Spinal cord (tissue), 10 donors: ENCODE data around the gene RBP3. TPM values are rescaled to one million over a fixed set of nuclear protein-coding genes. Genes with fewer than 3 reads are reported as not detected.

Experiments
- DNase-seq, 6 donors: peaks; one replicate each; pipeline versions ENCODE4 v3.0.0 to v3.0.0-alpha.2; 2013 to 2015; ENCODE audit warnings: low spot score in 6 of 6, low read depth in 4 of 6
- H3K27ac ChIP-seq: one replicate; pipeline ENCODE4 v1.5.1; 2013; ENCODE audit warnings: low read depth, low read length, control low read depth
- H3K27me3 ChIP-seq: one replicate; pipeline ENCODE4 v1.6.1; 2013; ENCODE audit warnings: low read length; ENCODE audit not compliant: control insufficient read depth, insufficient read depth
- H3K36me3 ChIP-seq: one replicate; pipeline ENCODE4 v1.6.1; 2013; ENCODE audit warnings: low read length; ENCODE audit not compliant: control insufficient read depth, insufficient read depth
- H3K4me1 ChIP-seq: one replicate; pipeline ENCODE4 v1.6.1; 2013; ENCODE audit warnings: low read length; ENCODE audit not compliant: control insufficient read depth, insufficient read depth
- H3K4me3 ChIP-seq: one replicate; pipeline ENCODE4 v1.5.1; 2013; ENCODE audit warnings: low read depth, low read length, control low read depth
- H3K9me3 ChIP-seq: one replicate; pipeline ENCODE4 v1.6.1; 2013; ENCODE audit warnings: low read length; ENCODE audit not compliant: control insufficient read depth, insufficient read depth
- WGBS: methylation state at CpG from one replicate; pipeline ENCODE4 v1.1.5; 2013; ENCODE audit warnings: missing lambda C conversion rate; ENCODE audit not compliant: insufficient coverage; 5-methylcytosine and 5-hydroxymethylcytosine counted together
- polyA plus RNA-seq, 2 donors: library from polyadenylated mRNA; unstranded; fragments of 120-200 nt; gene quantifications; one replicate each; pipeline ENCODE4 v1.2.1, GENCODE V29; 2013; ENCODE audit not compliant: insufficient read length in 2 of 2
- total RNA-seq, 2 donors: library from RNA; depleted of rRNA in 1 of 2; stranded (reverse); fragments of 120-200 nt in 1 of 2; fragments of >200 nt in 1 of 2; gene quantifications; one replicate each; pipeline versions ENCODE4 v1.2.3 to v1.2.4, GENCODE V29; 2013 to 2014
- donor health status: healthy.

Gene RBP3
- total and polyA plus RNA-seq, 4 donors: 0.29 to 0.41 TPM; not detected in 2

DNA sequence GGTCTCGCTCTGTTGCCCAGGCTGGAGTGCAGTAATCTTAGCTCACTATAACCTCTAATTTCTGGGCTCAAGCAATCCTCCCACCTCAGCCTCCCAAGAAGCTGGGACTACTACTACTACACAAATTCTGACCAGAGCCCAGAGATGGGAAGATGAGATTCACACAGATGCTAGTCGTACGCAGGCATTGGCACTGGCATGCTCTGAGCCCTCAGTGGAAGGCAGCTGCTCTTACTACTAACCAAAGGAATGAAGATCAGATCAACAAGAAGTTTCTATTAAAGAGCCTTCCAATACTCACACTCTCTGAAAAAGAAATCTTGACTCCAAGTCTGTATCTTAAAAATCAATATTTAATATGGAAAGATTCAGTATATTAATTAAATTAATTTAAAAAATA, 15.2 kb upstream of the RBP3 start:
- Histone ChIP-seq H3K4me1 (no peaks in the 10 kb centered on the region), H3K36me3 (no peaks in the 10 kb centered on the region), H3K27me3 (no peaks in the 10 kb centered on the region), H3K27ac (no peak overlapping the region), H3K4me3 (no peak overlapping the region), H3K9me3 (no peaks in the 10 kb centered on the region)
- DNase-seq: no peak
- WGBS: 80% methylated on average over 3 of the region's 3 CpGs

DNA sequence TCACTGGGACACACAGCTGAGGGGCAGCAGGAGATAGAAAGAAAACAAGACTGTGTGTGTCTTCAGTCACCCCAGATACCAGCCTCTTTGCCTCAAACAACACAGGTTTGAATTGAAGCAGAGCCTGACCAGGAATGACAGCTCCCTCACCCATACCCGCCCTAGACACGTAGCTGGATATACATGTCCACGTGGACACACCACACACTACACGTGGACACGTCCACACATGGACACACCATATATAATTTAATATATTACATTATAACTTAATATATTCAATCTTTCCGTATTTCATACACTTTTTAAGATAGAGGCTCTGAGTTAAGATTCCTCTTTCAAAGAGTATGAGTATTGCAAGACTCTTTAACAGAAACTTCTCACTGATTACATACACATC, 14.6 kb upstream of the RBP3 start:
- DNase-seq: no peak
- H3K27ac ChIP-seq: no peak overlapping the region
- 100% methylated on average over 2 of the region's 6 CpGs for WGBS
- no peaks in the 10 kb centered on the region for H3K36me3 ChIP-seq
- no peaks in the 10 kb centered on the region for H3K4me1 ChIP-seq
- H3K9me3 ChIP-seq: no peaks in the 10 kb centered on the region
- H3K4me3 ChIP-seq: no peak overlapping the region
- no peaks in the 10 kb centered on the region for H3K27me3 ChIP-seq

DNA sequence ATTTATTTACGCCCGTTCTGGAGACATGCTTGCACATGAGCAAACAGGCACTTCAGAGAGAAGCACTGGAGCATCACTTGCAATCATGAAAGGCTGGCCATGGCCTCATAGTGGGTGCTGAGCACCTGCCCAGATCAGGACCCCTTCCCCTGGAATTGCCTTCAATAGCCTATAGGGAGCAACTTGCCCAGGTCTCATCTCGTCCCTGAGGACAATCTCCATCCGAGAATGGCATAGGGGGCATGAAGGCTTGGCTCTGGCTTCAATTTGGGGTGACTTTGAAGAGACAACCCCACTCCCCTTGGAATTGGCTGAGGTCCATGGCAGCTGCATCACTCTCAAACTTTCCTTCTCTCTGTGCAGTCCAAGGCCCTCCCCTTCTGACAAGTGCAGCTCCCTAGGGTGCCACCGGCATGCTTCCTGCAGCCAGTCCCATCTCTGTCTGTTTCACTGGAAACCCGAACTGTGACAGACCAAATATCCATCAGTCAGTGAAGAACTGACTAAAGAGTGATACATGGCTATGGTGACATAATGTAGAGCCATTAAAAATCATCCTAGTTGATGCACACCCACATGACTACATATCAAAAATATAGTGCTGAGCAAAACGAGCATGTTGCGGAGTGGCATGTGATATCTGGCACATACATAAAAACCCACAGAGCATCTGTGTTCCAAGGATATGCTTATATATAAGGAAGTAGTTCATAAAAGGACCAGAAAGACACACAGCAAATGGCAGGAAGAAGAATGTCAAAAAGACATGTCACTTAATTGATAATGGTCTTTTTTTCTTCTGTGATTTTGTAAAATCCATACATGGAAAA, 13.5 kb upstream of the RBP3 start:
- 85% methylated on average over 4 of the region's 8 CpGs for WGBS
- Histone ChIP-seq H3K9me3 (no peaks in the 10 kb centered on the region), H3K36me3 (no peaks in the 10 kb centered on the region), H3K4me3 (no peak overlapping the region), H3K27ac (no peak overlapping the region), H3K4me1 (no peaks in the 10 kb centered on the region), H3K27me3 (no peaks in the 10 kb centered on the region)
- peak in 1 of 6 donors; percentile 22 for DNase-seq

DNA sequence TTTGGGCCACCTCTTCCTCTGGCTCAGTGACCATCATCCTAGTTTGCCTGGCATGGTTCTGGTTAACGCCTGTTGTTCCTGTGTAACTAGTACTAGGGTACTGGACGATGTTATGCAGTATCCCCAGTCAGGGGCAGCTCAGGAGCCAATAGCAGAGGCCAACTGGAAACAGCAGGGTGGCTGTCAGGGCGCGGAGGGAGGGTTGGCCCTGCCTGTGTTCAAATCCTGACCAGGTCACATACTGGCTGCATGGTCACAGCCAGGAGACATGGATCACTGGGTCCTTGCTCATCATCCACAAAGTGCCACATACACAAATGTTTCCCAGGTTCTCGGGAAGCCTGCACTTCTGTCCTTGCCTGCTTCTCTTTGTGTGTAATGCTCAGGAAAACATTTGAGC, 12.3 kb upstream of the RBP3 start:
- 83% methylated on average over 5 of the region's 5 CpGs for WGBS
- DNase-seq: no peak
- H3K9me3 ChIP-seq: no peaks in the 10 kb centered on the region

DNA sequence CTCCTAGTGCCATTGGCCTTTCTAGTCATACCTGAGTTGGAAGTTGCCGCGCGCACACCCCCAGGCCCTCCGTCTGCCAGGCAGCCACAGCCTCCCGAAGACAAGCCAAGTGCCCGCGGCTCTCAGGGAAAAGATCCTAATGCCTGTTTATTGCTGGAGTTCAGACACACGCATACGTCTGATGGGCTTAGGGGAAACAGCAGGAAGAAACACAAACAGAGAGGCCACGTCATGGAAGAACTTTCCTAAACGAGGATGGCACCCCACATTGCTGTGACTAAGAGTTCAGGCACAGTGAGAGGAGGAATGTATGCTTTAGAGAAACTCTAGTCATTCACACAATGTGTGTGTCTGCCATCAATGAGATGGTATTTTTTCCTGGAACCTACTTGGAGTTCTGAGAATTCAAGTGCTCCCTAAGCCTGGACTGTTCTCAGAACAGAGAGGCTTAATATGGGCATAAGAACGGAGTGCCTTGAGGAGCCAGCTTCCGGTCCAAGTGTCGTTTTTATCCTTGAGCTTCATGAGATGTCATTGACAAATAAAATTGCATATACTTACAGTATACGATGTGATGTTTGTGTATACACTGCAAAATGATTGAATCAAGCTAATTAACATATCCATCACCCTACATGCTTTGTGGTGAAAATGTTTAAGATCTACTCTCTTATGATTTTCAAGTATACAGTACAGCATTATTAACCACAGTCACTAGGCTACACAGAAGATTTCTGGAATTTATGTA, 11.6 kb upstream of the RBP3 start:
- Histone ChIP-seq H3K27me3 (no peaks in the 10 kb centered on the region), H3K36me3 (no peaks in the 10 kb centered on the region), H3K9me3 (no peaks in the 10 kb centered on the region), H3K4me1 (no peaks in the 10 kb centered on the region), H3K27ac (no peak overlapping the region), H3K4me3 (no peak overlapping the region)
- DNase-seq: no peak
- WGBS: 75% methylated on average over 12 of the region's 15 CpGs

More for the DNA sequence above, 12.3 kb upstream of the RBP3 start:
- H3K27ac ChIP-seq: no peak overlapping the region
- H3K36me3 ChIP-seq: no peaks in the 10 kb centered on the region
- H3K4me1 ChIP-seq: no peaks in the 10 kb centered on the region
- no peaks in the 10 kb centered on the region for H3K27me3 ChIP-seq
- no peak overlapping the region for H3K4me3 ChIP-seq

DNA sequence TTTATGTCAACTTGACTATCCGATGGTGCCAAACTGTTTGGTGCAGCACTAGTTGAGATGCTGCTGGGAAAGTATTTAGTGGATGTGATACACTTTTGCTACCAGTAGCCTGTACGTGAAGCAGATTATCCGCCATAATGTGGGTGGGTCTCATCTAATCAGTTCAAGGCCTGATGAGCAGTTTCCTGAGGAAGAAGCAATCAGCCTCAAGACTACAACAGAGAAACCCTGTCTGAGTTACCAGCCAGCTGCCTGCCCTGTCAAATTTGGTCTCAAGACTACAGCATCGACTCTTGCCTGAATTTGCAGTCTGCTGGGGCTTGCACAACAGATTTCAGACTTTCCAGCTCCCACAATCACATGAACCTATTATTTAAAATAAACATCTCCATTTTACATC, 10.9 kb upstream of the RBP3 start:
- H3K27ac ChIP-seq: no peak overlapping the region
- no peak overlapping the region for H3K4me3 ChIP-seq
- H3K9me3 ChIP-seq: no peaks in the 10 kb centered on the region
- no peaks in the 10 kb centered on the region for H3K4me1 ChIP-seq
- H3K27me3 ChIP-seq: no peaks in the 10 kb centered on the region
- no peak for DNase-seq
- WGBS: 90% methylated on average over 4 of the region's 4 CpGs
- no peaks in the 10 kb centered on the region for H3K36me3 ChIP-seq

DNA sequence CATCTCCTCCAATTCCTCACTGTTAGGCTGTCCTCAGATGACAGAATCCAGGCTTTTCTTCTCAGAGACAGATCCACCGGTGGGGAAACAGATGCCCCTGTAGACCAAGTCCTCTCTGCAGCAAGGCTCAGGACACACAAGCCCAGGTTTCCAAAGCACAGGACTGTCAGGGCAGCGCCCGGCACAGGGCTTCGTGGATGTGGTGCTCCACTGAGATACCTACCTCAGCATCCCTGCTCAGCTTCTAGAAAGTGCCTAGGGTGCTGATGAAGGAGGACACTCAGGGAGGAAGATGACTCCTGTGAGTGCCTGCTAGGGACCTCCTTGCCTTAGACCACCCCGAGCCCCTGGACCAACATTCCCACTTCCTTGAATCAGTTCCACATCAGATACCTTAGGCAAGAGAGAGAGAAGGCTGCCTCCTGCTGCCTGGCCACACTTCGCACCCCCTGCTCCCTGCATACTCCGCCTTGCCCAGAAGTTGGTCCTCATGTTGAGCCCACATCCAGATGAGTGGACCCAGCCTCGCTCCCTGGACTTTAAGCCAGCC, 8.9 kb upstream of the RBP3 start:
- no peaks in the 10 kb centered on the region for H3K27me3 ChIP-seq
- no peak overlapping the region for H3K27ac ChIP-seq
- DNase-seq: no peak
- no peaks in the 10 kb centered on the region for H3K36me3 ChIP-seq
- no peak overlapping the region for H3K4me3 ChIP-seq
- 88% methylated on average over 5 of the region's 8 CpGs for WGBS
- H3K4me1 ChIP-seq: no peaks in the 10 kb centered on the region
- H3K9me3 ChIP-seq: no peaks in the 10 kb centered on the region

DNA sequence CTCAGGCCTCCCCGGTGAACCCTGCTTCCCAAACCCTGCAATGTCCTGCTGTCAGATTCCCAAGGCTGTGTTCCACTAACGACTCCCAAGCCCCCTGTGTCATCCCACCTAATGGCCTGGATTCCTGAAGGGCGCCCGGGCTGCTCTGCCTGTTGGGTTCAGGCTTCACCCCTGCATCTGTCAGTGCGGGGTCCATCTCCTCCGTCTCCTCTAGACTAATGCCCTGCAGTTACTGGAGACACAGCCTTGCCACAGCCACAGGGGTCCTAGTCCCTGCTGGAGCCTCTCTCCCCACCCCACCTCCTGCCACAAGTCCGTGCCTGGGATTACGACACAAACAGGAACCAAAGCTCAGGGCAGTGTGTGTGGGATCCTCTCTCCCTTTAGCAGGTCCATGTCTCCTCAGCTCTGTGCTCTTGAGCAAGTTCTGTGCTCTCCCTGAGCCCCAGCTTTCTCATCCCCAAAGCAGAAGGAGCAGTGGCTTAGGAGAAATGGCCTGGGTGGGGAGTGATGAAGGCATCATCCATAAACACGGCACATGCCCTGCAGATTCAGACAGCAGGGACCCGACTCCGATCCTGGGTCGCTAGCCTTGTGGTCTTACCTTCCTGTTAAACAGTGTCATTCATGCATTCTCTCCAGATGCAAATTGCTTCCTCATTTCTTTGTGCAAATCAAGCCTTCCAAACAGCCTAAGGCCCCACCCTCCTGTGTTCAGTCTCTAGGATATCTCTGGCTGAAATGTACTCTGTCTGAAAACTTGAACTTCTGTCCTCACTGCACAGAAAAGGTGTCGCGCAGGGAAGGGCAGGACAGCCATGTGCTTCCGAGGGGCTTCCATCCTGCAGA, 8.2 kb upstream of the RBP3 start:
- H3K4me3 ChIP-seq: no peak overlapping the region
- H3K36me3 ChIP-seq: no peaks in the 10 kb centered on the region
- no peak overlapping the region for H3K27ac ChIP-seq
- 73% methylated on average over 14 of the region's 15 CpGs for WGBS
- H3K4me1 ChIP-seq: no peaks in the 10 kb centered on the region
- no peaks in the 10 kb centered on the region for H3K27me3 ChIP-seq
- DNase-seq: no peak
- no peaks in the 10 kb centered on the region for H3K9me3 ChIP-seq

DNA sequence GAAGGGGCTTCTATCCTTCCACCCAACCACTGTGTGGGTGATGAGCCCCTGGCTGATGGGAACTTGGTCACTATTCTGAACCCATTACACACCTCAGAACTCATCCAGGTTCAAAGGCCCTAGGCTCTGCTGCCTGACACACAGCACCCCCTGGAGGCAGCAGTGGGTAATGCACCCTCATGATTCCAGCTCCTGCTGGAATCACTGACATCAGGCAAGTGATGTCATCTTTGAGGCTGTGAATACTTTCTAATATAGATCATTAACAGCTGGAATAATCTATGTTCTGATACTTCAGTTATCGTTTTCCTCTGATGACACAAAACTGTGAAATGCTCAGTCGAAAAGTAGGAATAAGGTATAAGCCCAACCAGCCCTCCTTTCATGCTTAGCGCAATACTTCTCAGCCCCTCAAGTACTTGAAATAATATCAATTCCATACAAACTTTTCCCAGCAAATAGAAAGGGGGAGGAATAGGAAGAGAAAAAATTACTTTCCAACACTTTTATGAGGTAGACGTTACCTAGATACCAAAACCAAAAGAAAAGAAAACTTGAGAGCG, 7.5 kb upstream of the RBP3 start:
- WGBS: no CpG with 5 or more reads among the region's 5 CpGs
- peak in 2 of 6 donors; percentile 46 to 67 for DNase-seq
- H3K36me3 ChIP-seq: no peaks in the 10 kb centered on the region

More for the DNA sequence above, 7.5 kb upstream of the RBP3 start:
- H3K4me3 ChIP-seq: no peak overlapping the region
- H3K4me1 ChIP-seq: no peaks in the 10 kb centered on the region
- no peaks in the 10 kb centered on the region for H3K9me3 ChIP-seq
- H3K27ac ChIP-seq: no peak overlapping the region
- no peaks in the 10 kb centered on the region for H3K27me3 ChIP-seq
